WTC11 (cell line): ENCODE data around the gene SLC22A4. TPM values are rescaled to one million over a fixed set of nuclear protein-coding genes. Genes with fewer than 3 reads are reported as not detected.

Experiments used
- ATAC-seq: fragments of 200-7000 bp; cut with Tn5 transposase; 2 replicates; pipeline ENCODE4 v1.10.0; 2021; ENCODE audit warnings: mild to moderate bottlenecking, moderate library complexity
- CTCF ChIA-PET: fragments of 300-600 bp; sonication (Branson Sonifier 250); formaldehyde crosslinking; loops from one replicate; lab custom pipeline; 2021; ENCODE audit warnings: antibody characterized with exemption; lab: Charles Lee
- POLR2A ChIA-PET: fragments of 350-600 bp; sonication (Branson Sonifier 250); formaldehyde crosslinking; loops from one replicate; lab custom pipeline; 2021; ENCODE audit warnings: antibody characterized with exemption; lab: Charles Lee
- DNase-seq: peaks from one replicate; pipeline ENCODE4 v3.0.0; 2021; ENCODE audit warnings: low spot score
- H3K27ac Mint-ChIP-seq: 2 replicates; pipeline ENCODE4 v1.8.0; 2021; ENCODE audit warnings: mixed read lengths
- H3K27me3 Mint-ChIP-seq: 2 replicates; pipeline ENCODE4 v1.8.0; 2021; ENCODE audit warnings: low read depth, mild to moderate bottlenecking, moderate library complexity, mixed read lengths
- H3K36me3 Mint-ChIP-seq: 2 replicates; pipeline ENCODE4 v1.8.0; 2021; ENCODE audit warnings: mixed read lengths
- H3K4me1 Mint-ChIP-seq: 2 replicates; pipeline ENCODE4 v1.8.0; 2022; ENCODE audit warnings: mixed read lengths
- H3K4me3 Mint-ChIP-seq: 2 replicates; pipeline ENCODE4 v1.8.0; 2021; ENCODE audit warnings: mild to moderate bottlenecking, moderate library complexity, mixed read lengths
- H3K9me3 Mint-ChIP-seq: 2 replicates; pipeline ENCODE4 v1.8.0; 2021; ENCODE audit warnings: mixed read lengths
- ATF1 ChIP-seq: sonication (generic); formaldehyde crosslinking; IDR thresholded peaks from 2 replicates; pipeline ENCODE4 v1.8.1; 2023; ENCODE audit warnings: mild to moderate bottlenecking, moderate library complexity, missing genetic modification reagents
- ATF3 ChIP-seq: sonication (generic); formaldehyde crosslinking; conservative IDR thresholded peaks from 2 replicates; pipeline ENCODE4 v1.8.1; 2022; ENCODE audit warnings: mild to moderate bottlenecking, missing genetic modification reagents
- CREM ChIP-seq: sonication (generic); formaldehyde crosslinking; IDR thresholded peaks from 2 replicates; pipeline ENCODE4 v1.8.1; 2022; ENCODE audit warnings: mild to moderate bottlenecking, missing genetic modification reagents, moderate library complexity
- CTCF ChIP-seq: fragments of 200-600 bp; IDR thresholded peaks from 2 replicates; pipeline ENCODE4 v1.8.0; 2022; ENCODE audit warnings: antibody characterized with exemption
- FOXP1 ChIP-seq: sonication (generic); formaldehyde crosslinking; IDR thresholded peaks from 2 replicates; pipeline ENCODE4 v1.8.0; 2022; ENCODE audit warnings: missing genetic modification reagents, mild to moderate bottlenecking, moderate library complexity, borderline replicate concordance
- FOXP4 ChIP-seq: sonication (generic); formaldehyde crosslinking; IDR thresholded peaks from 2 replicates; pipeline ENCODE4 v1.8.0; 2022; ENCODE audit warnings: mild to moderate bottlenecking, missing genetic modification reagents
- GTF2I ChIP-seq: fragments of 250-450 bp; sonication (Bioruptor Pico); conservative IDR thresholded peaks from 2 replicates; pipeline ENCODE4 v1.4.0; 2021; ENCODE audit warnings: mild to moderate bottlenecking
- HMGXB4 ChIP-seq: sonication (generic); formaldehyde crosslinking; IDR thresholded peaks from 2 replicates; pipeline ENCODE4 v1.8.1; 2023; ENCODE audit warnings: mild to moderate bottlenecking, moderate library complexity, missing genetic modification reagents
- NFYB ChIP-seq: sonication (generic); formaldehyde crosslinking; conservative IDR thresholded peaks from 2 replicates; pipeline ENCODE4 v1.8.0; 2022; ENCODE audit warnings: low read depth, missing genetic modification reagents
- NR1H2 ChIP-seq: sonication (generic); formaldehyde crosslinking; IDR thresholded peaks from 2 replicates; pipeline ENCODE4 v1.9.0; 2021; ENCODE audit warnings: mild to moderate bottlenecking, moderate library complexity, missing genetic modification reagents
- NR3C1 ChIP-seq: sonication (generic); formaldehyde crosslinking; conservative IDR thresholded peaks from 2 replicates; pipeline ENCODE4 v1.8.1; 2023; ENCODE audit warnings: low read depth, mild to moderate bottlenecking, missing genetic modification reagents
- OVOL2 ChIP-seq: fragments of 250-450 bp; sonication (Bioruptor Pico); IDR thresholded peaks from 2 replicates; pipeline ENCODE4 v1.9.0; 2021; ENCODE audit warnings: mild to moderate bottlenecking, borderline replicate concordance
- SMAD3 ChIP-seq: sonication (generic); formaldehyde crosslinking; IDR thresholded peaks from 2 replicates; pipeline ENCODE4 v1.8.0; 2022; ENCODE audit warnings: missing genetic modification reagents, mild to moderate bottlenecking, borderline replicate concordance
- SMAD4 ChIP-seq: sonication (generic); formaldehyde crosslinking; IDR thresholded peaks from 2 replicates; pipeline ENCODE4 v1.8.0; 2022; ENCODE audit warnings: mild to moderate bottlenecking, missing genetic modification reagents
- SP1 ChIP-seq: sonication (generic); formaldehyde crosslinking; conservative IDR thresholded peaks from 2 replicates; pipeline ENCODE4 v1.8.1; 2022; ENCODE audit warnings: missing genetic modification reagents
- STAT6 ChIP-seq: sonication (generic); formaldehyde crosslinking; conservative IDR thresholded peaks from 2 replicates; pipeline ENCODE4 v1.8.1; 2023; ENCODE audit warnings: mild to moderate bottlenecking, low read depth, missing genetic modification reagents, moderate library complexity
- TCF7 ChIP-seq: sonication (generic); formaldehyde crosslinking; IDR thresholded peaks from 2 replicates; pipeline ENCODE4 v1.8.0; 2022; ENCODE audit warnings: mild to moderate bottlenecking, low read depth, missing genetic modification reagents, moderate library complexity
- TP53 ChIP-seq: sonication (generic); formaldehyde crosslinking; IDR thresholded peaks from 2 replicates; pipeline ENCODE4 v1.8.1; 2023; ENCODE audit warnings: mild to moderate bottlenecking, missing genetic modification reagents
- ZSCAN18 ChIP-seq: fragments of 250-450 bp; sonication (Bioruptor Pico); IDR thresholded peaks from 2 replicates; pipeline ENCODE4 v2.1.2; 2022; ENCODE audit warnings: mild to moderate bottlenecking, moderate library complexity
- total RNA-seq: library from RNA; stranded (reverse); gene quantifications from 3 replicates; pipeline ENCODE4 v1.2.3, GENCODE V29; 2021

The SLC22A4 gene
- total RNA-seq, 1 experiment from 2014 or later: 0.35 TPM

GRCh38 chr5:132289097-132289496 lies 5.1 kb upstream of the SLC22A4 start:
- H3K4me1 Mint-ChIP-seq: peaks cover 5% of the 10 kb centered on the region
- CTCF ChIA-PET: no interaction called here

More at GRCh38 chr5:132289097-132289496, 5.1 kb upstream of the SLC22A4 start:
- no peak overlapping the region for H3K4me3 Mint-ChIP-seq
- peaks cover 7% of the 10 kb centered on the region for H3K27me3 Mint-ChIP-seq
- H3K9me3 Mint-ChIP-seq: no peaks in the 10 kb centered on the region
- H3K36me3 Mint-ChIP-seq: no peaks in the 10 kb centered on the region
- no peak overlapping the region for H3K27ac Mint-ChIP-seq
- POLR2A ChIA-PET: no interaction called here
- ATAC-seq: no peak
- TF ChIP-seq HMGXB4 (CRISPR knock-in tag) (no peak), ZSCAN18 (CRISPR knock-in tag) (no peak), STAT6 (no peak), FOXP4 (CRISPR knock-in tag) (no peak), GTF2I (CRISPR knock-in tag) (no peak), CTCF (no peak), TCF7 (CRISPR knock-in tag) (no peak), NR1H2 (no peak), NFYB (CRISPR knock-in tag) (no peak), ATF3 (CRISPR knock-in tag) (no peak), ATF1 (CRISPR knock-in tag) (no peak), SMAD4 (CRISPR knock-in tag) (no peak), SMAD3 (CRISPR knock-in tag) (no peak), NR3C1 (CRISPR knock-in tag) (no peak), SP1 (no peak), OVOL2 (CRISPR knock-in tag) (no peak), TP53 (CRISPR knock-in tag) (no peak), CREM (CRISPR knock-in tag) (no peak), FOXP1 (CRISPR knock-in tag) (no peak)
- no peak for DNase-seq
